ENCODE data around the gene ASGR1.
A peak's percentile ranks its signal among the peaks of the same experiment; 100 is the strongest.

Gene ASGR1

DNA sequence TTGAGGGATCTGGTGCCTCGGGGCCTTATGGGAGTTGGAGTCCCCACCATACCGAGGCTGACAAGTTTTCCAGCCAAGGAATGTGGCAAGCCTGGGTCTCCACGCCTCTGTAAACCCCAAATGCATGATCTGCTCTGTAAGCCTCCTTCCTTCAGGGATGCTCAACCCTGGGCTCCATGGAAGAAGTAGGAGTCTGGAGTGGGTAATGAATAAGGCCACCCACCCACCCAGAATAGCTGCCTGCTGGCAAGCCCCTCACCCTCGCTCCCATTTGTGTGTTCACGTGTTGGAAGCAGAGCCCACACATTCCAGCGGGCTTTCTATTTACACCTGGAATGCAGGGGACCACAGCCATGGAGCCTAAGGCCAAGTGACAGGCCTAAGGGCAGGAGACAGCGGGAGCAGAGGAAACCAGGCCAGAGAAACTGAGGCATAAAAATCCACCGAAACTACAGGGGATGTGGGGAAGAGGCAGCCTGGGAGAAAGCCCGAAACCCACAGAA is 36.0 kb upstream of the ASGR1 start:
- Histone ChIP-seq H3K9ac (ENCODE audit: low read depth, low read length) (peak overlapping the region; percentile 17; the same call in 1 of the 2 replicates), H3K27ac (ENCODE audit: low read depth, low read length) (peak overlapping the region; percentile 90), H3K4me1 (ENCODE audit: insufficient read depth, low read length) (peaks cover 32% of the 10 kb centered on the region), H3K36me3 (ENCODE audit: insufficient read depth, low read length) (no peaks in the 10 kb centered on the region), H3K4me3 (ENCODE audit: low read length) (peak overlapping the region; percentile 78), H3K9me3 (ENCODE audit: insufficient read depth, low read depth, low read length) (no peaks in the 10 kb centered on the region), H3K27me3 (ENCODE audit: insufficient read depth, low read length) (no peaks in the 10 kb centered on the region)
- 9% methylated on average over 9 of the region's 9 CpGs for WGBS

DNA sequence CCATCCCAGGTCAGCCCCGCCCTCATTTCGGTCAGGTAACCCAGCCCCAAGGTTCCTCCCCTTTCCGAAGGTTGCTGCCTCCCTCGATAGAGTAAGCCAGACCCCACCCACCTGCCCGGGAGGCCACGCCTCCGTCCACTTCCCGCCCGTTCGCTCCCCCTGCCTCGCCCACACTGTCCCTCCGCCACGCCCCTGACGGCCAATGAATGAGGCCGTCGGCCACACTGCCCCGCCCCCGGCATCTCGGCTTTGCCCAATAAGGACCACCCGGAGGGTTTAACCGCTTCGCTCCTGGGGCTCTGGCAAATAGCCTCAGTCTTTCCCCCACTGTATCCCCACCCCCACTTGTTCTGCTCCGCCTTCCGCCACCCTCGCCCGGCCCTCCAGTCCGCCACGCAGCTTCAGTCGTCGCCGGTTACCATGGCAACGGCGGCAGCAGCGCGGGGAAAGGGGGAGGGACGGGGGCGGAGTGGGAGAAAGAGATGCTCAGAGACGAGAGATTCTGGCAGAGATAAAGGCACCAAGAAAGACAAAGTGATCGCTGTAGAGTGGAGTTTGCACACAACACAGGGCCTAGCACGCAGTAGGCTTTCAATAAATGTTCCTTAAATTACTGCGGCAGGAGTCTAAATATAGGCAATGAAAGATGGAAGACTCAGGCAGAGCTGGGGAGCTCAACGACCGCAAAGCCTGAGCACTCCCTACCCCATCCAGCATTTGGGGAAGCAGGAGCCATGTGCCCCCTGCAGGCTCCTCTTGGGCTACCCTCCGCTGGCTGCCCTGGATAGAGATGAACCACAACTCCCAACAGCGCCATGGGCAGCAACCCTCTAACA is 35.3 kb upstream of the ASGR1 start:
- Histone ChIP-seq H3K9ac (ENCODE audit: low read depth, low read length) (peak overlapping the region; percentile 75), H3K4me1 (ENCODE audit: insufficient read depth, low read length) (peaks cover 31% of the 10 kb centered on the region), H3K9me3 (ENCODE audit: insufficient read depth, low read depth, low read length) (no peaks in the 10 kb centered on the region), H3K4me3 (ENCODE audit: low read length) (peak overlapping the region; percentile 78), H3K36me3 (ENCODE audit: insufficient read depth, low read length) (no peaks in the 10 kb centered on the region), H3K27ac (ENCODE audit: low read depth, low read length) (peak overlapping the region; percentile 90), H3K27me3 (ENCODE audit: insufficient read depth, low read length) (no peaks in the 10 kb centered on the region)
- WGBS, result under 1% methylated on average over 45 of the region's 45 CpGs

DNA sequence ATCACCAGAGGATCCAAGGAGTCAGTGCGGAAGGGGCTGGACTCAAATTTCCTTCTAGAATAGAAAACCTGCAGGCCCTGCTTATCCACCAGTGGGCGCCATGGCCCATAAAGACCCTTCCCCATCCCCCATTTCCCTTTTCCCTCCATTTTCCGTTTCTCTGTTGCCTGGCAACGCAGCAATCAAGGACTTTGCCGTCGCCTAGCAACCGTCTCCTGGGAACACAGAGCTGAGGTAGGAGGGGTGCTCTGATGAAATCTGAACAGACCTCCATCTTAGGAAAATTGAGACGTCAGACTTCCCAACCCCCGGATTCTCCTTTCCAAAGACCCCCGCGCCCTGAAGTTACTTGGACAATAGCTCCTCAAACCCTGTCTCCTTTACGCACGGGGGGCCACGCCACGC is 34.7 kb upstream of the ASGR1 start:
- Histone ChIP-seq H3K36me3 (ENCODE audit: insufficient read depth, low read length) (no peaks in the 10 kb centered on the region), H3K9me3 (ENCODE audit: insufficient read depth, low read depth, low read length) (no peaks in the 10 kb centered on the region), H3K27me3 (ENCODE audit: insufficient read depth, low read length) (no peaks in the 10 kb centered on the region), H3K4me1 (ENCODE audit: insufficient read depth, low read length) (peaks cover 29% of the 10 kb centered on the region), H3K27ac (ENCODE audit: low read depth, low read length) (peak overlapping the region; percentile 82), H3K9ac (ENCODE audit: low read depth, low read length) (peak overlapping the region; percentile 57), H3K4me3 (ENCODE audit: low read length) (peak overlapping the region; percentile 53)
- WGBS, result under 1% methylated on average over 15 of the region's 15 CpGs

DNA sequence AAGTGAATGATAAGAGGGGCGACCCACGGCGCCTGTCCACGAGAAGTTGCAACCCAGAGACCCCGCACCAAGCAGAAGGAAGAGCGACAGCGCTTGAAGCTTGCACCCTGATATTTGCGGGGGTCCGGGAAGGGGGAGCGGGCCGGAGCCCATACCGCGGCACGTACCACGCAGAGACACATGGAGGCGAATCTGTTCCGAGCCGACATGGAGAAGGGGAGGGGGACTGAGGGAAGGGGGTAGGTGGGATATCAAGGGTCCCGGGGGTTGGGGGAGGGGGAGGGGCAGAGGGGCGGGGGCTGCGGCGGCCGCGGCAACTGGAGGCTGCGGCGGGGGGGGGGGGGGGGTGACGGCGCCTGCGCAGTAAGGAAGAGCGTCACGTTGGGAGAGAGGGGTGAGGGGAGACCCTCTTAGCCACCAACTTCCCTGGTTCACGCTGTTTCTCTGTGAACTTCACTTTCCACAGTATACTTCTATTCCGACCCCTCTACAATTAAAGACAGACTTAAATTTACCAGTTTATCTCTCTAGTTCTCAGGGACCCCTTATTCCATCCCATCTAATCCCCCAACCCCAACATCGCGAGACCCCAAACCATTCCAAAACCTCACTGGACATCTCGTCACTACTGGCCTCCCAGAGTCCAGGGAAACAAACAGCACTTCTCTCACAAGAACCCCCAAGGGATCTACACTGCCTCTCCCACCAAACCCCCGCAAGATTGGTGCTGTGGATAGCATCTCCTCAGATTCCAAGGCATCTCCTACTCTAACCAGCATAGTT is 32.5 kb upstream of the ASGR1 start:
- H3K4me3 ChIP-seq (ENCODE audit: low read length), result peak overlapping the region; percentile 70
- H3K9me3 ChIP-seq (ENCODE audit: insufficient read depth, low read depth, low read length), result no peaks in the 10 kb centered on the region
- no peak overlapping the region for H3K27ac ChIP-seq (ENCODE audit: low read depth, low read length)
- peak overlapping the region; percentile 56 for H3K9ac ChIP-seq (ENCODE audit: low read depth, low read length)
- H3K27me3 ChIP-seq (ENCODE audit: insufficient read depth, low read length), result no peaks in the 10 kb centered on the region
- peaks cover 36% of the 10 kb centered on the region for H3K4me1 ChIP-seq (ENCODE audit: insufficient read depth, low read length)
- 12% methylated on average over 24 of the region's 37 CpGs for WGBS
- H3K36me3 ChIP-seq (ENCODE audit: insufficient read depth, low read length), result no peaks in the 10 kb centered on the region

DNA sequence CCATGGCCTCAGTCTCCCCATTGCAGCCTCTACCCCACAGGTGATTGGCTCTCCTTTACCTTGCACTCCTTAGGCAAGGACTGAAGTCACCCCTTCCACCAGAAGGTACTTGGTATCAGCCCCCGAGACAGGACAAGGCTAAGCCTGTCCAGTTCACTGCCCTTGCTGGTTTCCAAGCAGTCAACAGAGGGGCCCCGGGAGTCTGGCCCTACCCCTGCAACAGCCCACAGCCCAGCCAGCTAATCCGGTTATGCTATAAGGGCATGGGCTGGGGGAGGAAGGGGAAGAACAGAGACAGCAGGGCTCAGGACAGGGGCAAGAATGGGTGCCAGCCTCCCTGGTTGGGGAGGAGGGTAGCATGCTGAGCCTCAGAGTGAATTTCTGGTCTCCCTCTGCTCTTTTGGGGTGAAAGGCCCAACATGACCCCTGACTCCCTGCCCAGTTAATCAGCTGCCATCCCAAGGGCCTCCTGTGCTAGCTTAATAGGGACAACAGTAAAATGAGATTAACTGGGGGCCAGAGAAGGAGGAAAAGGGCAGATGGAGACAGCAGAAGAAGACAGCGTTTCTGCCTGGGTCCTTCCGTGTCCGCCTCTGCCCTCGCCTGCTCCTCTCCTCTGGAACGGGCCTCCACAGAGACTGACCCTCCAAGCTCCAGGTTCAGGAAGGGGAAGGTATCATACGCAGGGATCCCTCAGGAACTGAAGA is 29.7 kb upstream of the ASGR1 start:
- Histone ChIP-seq H3K4me3 (ENCODE audit: low read length) (peak overlapping the region; percentile 54), H3K27ac (ENCODE audit: low read depth, low read length) (peak overlapping the region; percentile 63), H3K9ac (ENCODE audit: low read depth, low read length) (0 out of 2 replicates have a peak overlapping the region, but pooled peaks have one; percentile 17), H3K4me1 (ENCODE audit: insufficient read depth, low read length) (peaks cover 36% of the 10 kb centered on the region), H3K36me3 (ENCODE audit: insufficient read depth, low read length) (peaks cover 2% of the 10 kb centered on the region), H3K9me3 (ENCODE audit: insufficient read depth, low read depth, low read length) (no peaks in the 10 kb centered on the region), H3K27me3 (ENCODE audit: insufficient read depth, low read length) (no peaks in the 10 kb centered on the region)
- 88% methylated on average over 9 of the region's 9 CpGs for WGBS

DNA sequence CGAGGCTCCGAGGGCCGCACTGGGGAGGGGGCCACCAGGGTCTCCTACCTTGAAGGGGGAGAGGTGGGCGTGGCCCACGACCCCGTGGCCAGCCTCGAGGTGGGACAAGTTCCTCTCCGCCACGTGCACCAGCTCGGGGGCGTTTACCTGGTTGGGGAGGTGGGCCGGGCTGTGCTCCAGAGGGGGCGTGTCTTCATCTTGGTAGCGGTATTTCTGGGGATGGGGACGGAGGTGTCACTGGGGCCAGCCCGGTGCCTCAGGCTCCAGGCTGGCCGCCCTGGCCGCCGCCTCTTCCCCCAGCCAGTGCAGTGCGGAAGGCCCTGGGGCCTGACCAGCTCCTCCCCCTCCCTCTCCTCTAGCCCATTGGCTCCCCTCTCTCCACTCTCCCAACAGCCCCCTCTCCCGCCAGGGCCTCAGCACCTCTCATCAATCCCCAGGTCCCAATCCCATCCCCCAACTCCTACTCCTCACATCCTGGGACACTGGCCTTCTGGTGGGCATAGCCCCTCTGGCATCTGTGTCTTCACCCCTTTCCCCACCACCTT is 28.9 kb upstream of the ASGR1 start:
- Histone ChIP-seq H3K9ac (ENCODE audit: low read depth, low read length) (peak overlapping the region; percentile 53), H3K4me3 (ENCODE audit: low read length) (peak overlapping the region; percentile 54), H3K27me3 (ENCODE audit: insufficient read depth, low read length) (no peaks in the 10 kb centered on the region), H3K9me3 (ENCODE audit: insufficient read depth, low read depth, low read length) (no peaks in the 10 kb centered on the region), H3K4me1 (ENCODE audit: insufficient read depth, low read length) (peaks cover 31% of the 10 kb centered on the region), H3K27ac (ENCODE audit: low read depth, low read length) (peak overlapping the region; percentile 63), H3K36me3 (ENCODE audit: insufficient read depth, low read length) (peaks cover 10% of the 10 kb centered on the region)
- WGBS, result 12% methylated on average over 21 of the region's 21 CpGs

DNA sequence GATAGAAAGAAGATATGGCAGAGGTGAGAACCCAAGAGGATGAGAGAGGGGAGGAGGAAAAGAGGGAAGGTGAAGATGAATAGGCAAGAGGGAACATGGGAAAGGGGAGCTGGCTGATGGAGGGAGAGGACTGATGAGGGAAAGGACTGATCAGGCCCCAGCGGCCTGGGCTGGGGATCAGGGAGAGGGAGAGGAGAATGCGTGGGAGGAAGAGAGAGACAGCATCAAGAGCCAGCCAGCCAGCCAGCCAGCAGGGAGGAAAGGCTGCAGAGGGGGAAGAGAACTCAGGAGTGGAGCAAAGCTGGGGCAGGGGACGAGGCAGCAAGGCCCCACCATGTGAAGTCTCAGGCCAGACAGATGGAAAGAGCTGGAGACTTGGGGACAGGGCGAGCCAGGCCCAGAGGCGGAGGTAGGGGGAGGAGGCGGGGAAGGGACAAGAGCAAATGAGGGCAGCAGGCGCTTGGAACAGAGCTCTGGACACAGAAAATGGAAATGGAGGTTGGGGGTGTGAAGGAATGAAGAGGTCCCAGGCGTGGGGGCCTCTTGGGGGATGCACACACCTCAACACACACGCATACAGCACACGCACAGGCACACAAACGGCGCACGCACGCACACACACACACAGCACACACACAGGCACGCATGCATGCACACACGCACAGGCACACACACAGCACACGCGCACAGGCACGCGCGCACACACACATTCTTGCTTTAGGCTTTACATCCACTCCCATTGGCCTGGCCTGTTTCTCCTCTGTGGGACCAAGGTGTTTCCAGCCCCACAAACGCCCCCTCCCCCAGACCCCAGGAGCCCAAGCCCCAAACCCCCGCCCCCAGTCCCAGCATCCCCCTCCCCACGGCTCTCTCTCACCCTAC is 28.2 kb upstream of the ASGR1 start:
- Histone ChIP-seq H3K27ac (ENCODE audit: low read depth, low read length) (no peak overlapping the region; the same call in 1 of the 2 replicates), H3K9me3 (ENCODE audit: insufficient read depth, low read depth, low read length) (no peaks in the 10 kb centered on the region), H3K4me3 (ENCODE audit: low read length) (peak overlapping the region; percentile 54), H3K36me3 (ENCODE audit: insufficient read depth, low read length) (peaks cover 17% of the 10 kb centered on the region), H3K4me1 (ENCODE audit: insufficient read depth, low read length) (peaks cover 31% of the 10 kb centered on the region), H3K27me3 (ENCODE audit: insufficient read depth, low read length) (no peaks in the 10 kb centered on the region), H3K9ac (ENCODE audit: low read depth, low read length) (no peak overlapping the region)
- WGBS, result 78% methylated on average over 22 of the region's 24 CpGs

DNA sequence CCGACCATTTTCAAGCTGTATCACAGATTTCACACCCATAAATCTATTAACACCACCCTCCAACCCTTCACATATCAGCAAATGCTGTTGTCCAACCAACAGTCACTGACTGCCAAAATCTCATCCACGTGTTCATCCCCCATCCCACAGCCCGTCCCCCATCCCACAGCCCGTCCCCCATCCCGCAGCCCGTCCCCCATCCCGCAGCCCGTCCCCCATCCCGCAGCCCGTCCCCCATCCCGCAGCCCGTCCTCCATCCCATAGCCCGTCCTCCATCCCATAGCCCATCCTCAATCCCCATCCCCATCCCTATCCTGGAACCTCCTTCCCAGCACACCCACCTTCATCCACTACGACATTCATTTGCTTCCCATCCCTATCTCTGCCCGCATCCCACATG is 26.4 kb upstream of the ASGR1 start:
- peak overlapping the region; percentile 77; the same call in 1 of the 2 replicates for H3K27ac ChIP-seq (ENCODE audit: low read depth, low read length)
- H3K36me3 ChIP-seq (ENCODE audit: insufficient read depth, low read length), result peaks cover 30% of the 10 kb centered on the region
- H3K27me3 ChIP-seq (ENCODE audit: insufficient read depth, low read length), result no peaks in the 10 kb centered on the region
- no peaks in the 10 kb centered on the region for H3K9me3 ChIP-seq (ENCODE audit: insufficient read depth, low read depth, low read length)
- WGBS, result 49% methylated on average over 14 of the region's 15 CpGs
- H3K4me3 ChIP-seq (ENCODE audit: low read length), result peak overlapping the region; percentile 70
- no peak overlapping the region for H3K9ac ChIP-seq (ENCODE audit: low read depth, low read length)
- peaks cover 22% of the 10 kb centered on the region for H3K4me1 ChIP-seq (ENCODE audit: insufficient read depth, low read length)

DNA sequence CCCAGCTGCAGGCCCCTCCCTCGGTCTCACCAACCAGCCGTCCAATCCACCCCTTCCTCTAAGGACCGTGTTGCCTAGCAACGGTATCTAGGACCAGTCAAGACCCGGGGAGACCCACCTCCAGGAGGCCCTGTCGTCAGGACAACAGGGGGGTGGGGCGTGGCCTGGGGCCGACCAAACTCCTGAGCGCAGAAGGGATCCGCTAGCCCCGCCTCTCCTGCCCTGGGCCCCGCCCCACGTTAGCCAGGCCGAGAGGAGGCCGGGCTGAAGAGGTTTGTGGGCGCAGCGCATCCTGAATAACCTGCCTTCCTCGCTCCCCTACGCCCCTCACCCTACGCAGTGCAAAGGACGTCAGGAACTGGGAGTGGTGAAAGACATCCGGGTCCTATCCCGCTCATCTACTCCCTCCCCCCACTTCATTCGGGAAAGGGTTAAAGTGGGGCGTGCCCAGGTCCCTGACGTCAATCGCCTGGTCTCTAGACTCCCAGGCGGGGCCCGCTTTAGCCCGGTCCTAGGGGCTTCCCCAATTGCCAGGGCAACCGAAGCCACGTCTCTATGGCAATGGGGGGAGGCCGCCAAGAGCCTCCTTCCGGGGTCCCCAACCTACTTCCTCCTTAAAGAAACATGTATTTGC is 25.8 kb upstream of the ASGR1 start:
- H3K36me3 ChIP-seq (ENCODE audit: insufficient read depth, low read length), result peaks cover 34% of the 10 kb centered on the region
- peak overlapping the region; percentile 77; the same call in 1 of the 2 replicates for H3K27ac ChIP-seq (ENCODE audit: low read depth, low read length)
- H3K4me3 ChIP-seq (ENCODE audit: low read length), result peak overlapping the region; percentile 70
- peaks cover 19% of the 10 kb centered on the region; the same call in 1 of the 2 replicates for H3K4me1 ChIP-seq (ENCODE audit: insufficient read depth, low read length)
- no peaks in the 10 kb centered on the region for H3K9me3 ChIP-seq (ENCODE audit: insufficient read depth, low read depth, low read length)
- WGBS, result under 1% methylated on average over 34 of the region's 34 CpGs
- no peaks in the 10 kb centered on the region for H3K27me3 ChIP-seq (ENCODE audit: insufficient read depth, low read length)
- H3K9ac ChIP-seq (ENCODE audit: low read depth, low read length), result 0 out of 2 replicates have a peak overlapping the region, but pooled peaks have one; percentile 28
